Measurements from ENCODE around the gene TINCR.

The TINCR gene

DNA sequence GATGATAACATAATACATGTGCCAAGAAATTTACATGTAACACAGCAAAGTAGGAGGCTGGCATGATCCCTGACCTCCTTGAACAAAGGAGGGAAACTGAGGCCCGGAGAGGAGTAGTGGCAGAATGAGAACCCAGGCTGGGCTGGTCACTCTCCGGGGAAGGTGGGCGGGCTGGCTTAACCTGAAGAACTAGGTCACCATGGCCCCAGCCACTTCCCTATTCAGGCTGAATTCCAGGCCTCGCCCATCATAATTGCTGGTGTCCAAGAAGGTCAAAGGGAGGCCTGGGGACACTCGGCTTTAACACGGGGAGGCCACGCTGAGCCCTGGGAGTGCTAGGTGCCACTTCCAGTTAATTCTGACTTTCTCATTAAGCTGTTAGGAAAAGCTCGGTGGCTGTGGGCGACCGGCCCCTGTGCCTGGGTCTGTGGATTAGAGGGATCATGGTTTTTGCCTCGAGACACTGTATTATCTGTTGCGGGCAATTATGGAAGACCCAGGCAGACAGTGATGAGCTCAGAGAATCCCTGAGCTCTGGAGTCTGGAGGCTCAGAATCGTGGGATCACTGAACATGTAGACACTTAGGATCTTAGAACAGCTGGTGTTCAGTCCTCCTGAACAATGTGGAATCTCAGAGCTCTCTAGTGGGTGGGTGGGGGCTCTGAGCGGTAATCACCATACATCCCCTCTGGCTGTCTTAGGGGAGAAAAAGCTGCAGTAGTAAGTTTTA, 5.0 kb upstream of the TINCR start:
- TF ChIP-seq, protein P1, sequence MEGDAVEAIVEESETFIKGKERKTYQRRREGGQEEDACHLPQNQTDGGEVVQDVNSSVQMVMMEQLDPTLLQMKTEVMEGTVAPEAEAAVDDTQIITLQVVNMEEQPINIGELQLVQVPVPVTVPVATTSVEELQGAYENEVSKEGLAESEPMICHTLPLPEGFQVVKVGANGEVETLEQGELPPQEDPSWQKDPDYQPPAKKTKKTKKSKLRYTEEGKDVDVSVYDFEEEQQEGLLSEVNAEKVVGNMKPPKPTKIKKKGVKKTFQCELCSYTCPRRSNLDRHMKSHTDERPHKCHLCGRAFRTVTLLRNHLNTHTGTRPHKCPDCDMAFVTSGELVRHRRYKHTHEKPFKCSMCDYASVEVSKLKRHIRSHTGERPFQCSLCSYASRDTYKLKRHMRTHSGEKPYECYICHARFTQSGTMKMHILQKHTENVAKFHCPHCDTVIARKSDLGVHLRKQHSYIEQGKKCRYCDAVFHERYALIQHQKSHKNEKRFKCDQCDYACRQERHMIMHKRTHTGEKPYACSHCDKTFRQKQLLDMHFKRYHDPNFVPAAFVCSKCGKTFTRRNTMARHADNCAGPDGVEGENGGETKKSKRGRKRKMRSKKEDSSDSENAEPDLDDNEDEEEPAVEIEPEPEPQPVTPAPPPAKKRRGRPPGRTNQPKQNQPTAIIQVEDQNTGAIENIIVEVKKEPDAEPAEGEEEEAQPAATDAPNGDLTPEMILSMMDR (IDR thresholded peaks at IDR 0.05; ENCODE audit: control extremely low read depth, extremely low read depth, low read depth, missing control alignments), result no peak
- CTCF ChIA-PET, result interaction anchor here (0.8 to 1.0 kb wide), 2 partner anchors 11 to 216 kb away, joined by 3 read pairs; no protein-coding TSS in a partner anchor
- DNase-seq (ENCODE audit: extremely low spot score), result no peak
- POLR2A ChIA-PET, result no interaction called here

DNA sequence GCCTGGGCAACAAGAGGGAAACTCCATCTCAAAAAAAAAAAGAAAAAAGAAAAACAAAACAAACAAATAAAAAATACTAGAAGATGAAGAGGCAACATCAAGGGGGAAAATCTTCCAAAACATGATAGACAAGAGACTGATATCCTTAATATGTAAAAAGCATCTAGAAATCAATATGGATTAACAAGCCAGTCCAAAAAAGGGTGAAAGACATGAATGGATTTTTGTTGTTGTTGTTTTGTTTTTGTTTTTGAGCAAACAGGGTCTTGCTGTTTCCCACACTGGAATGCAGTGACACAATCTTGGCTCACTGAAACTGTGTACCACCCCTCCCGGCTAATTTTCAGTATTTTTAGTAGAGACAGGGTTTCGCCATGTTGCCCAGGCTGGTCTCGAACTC, 4.0 kb upstream of the TINCR start:
- ChIA-PET POLR2A (no interaction called here), CTCF (no interaction called here)
- DNase-seq (ENCODE audit: extremely low spot score), result no peak
- TF ChIP-seq, protein P1 (IDR thresholded peaks at IDR 0.05; ENCODE audit: control extremely low read depth, extremely low read depth, low read depth, missing control alignments), result no peak

DNA sequence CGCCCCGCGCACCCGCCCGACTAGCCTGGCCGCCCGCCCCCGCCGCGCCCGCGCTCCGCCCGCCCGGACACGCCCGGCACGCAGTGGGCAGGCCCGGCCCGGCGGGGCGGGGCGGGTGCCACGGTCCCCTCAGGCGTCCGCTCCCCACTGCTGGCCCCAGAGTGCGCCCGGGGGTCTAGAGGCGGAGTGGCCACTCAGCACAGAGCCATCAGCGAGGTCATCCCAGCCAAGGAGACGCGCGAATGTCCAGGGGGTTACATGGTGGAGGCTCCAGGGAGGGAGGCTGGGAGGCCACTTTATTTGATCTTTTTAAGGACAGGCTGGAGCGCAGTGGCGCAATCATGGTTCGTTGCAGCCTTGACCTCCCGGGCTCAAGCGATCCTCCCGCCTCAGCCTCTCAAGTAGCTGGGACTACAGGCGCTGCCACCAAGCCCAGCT, 236 bp upstream of the TINCR start:
- CTCF ChIA-PET, result no interaction called here
- no peak for DNase-seq (ENCODE audit: extremely low spot score)
- POLR2A ChIA-PET, result no interaction called here
- TF ChIP-seq, protein P1 (IDR thresholded peaks at IDR 0.05; ENCODE audit: control extremely low read depth, extremely low read depth, low read depth, missing control alignments), result no peak

DNA sequence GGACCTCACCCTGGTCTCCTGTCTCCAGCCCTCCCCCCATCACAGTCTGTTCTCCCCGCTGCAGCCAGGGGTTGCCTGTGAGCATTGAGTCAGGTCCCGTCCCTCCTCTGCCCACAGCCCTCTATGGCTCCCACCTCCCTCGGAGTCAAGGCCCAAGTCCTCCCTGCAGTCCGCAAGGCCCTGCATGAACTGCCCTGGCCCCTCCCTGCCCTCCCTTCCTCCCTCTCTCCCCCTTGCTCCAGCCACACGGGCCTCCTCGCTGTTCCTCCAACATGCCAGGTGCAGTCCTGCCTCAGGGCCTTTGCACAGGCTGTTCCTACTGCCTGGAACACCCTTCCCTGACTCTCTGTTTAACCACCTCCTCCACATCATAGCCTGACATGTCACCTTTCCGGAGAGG, 2.8 kb downstream of the TINCR start:
- TF ChIP-seq, protein P1 (IDR thresholded peaks at IDR 0.05; ENCODE audit: control extremely low read depth, extremely low read depth, low read depth, missing control alignments), result no peak
- POLR2A ChIA-PET, result no interaction called here
- CTCF ChIA-PET, result no interaction called here
- DNase-seq (ENCODE audit: extremely low spot score), result no peak

DNA sequence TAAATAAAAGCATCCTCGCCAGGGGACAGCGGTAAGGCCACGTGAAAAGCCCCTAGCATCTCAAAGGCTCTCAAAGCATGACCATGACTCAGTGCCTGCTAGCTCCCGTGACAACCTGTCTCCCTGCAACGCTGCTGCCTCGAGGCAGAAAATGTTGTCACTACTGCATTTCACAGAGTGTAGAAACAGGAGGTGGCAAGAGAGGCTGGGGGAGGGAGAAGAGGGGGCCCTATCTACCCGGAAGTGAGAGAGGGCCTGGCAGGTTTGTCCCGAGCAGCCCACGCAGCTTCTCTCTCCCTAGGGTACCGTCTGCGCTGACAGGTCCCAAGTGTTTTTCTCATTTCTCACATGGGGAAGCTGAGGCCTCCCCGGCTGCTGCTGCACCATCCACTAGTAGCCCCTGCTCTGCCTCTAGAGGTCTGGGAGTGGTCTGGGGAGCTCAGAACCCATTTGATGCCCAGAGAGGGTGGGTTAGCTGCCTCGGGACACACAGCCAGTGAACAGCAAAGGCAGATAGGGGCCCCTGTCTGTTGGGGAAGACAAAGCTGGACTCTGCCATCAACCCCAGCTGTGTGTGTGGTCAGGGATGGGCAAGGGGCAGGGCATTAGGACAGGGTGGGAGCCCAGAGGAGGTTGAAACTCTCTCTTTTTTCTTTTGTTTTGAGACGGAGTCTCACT, 3.7 kb downstream of the TINCR start:
- POLR2A ChIA-PET, result interaction anchor here (0.6 kb wide), 1 partner anchor 45 kb away, joined by 4 read pairs; no protein-coding TSS in a partner anchor
- CTCF ChIA-PET, result interaction anchor here (1.8 kb wide), 1 partner anchor 24 kb away, joined by 3 read pairs; no protein-coding TSS in a partner anchor
- no peak for DNase-seq (ENCODE audit: extremely low spot score)

DNA sequence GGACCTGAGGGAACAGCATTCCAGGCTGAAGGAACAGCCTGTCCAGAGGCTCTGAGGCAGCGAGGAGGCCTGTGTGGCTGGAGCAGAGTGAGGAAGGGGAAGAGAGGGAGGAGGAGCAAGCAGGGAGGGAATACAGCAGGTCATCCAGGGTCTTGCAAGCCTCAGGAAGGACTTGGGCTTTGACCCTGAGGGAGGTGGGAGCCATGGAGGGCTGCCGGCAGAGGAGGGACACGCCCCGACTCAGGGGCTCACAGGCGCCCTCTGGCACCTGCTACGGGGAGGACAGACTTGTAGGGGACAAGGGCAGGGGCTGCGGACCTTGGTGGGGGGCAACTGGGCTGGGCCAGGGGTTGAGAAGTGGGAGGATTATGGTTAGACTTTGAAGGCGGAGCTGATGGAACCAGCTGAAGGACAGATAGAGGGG, 4.7 kb downstream of the TINCR start:
- CTCF ChIA-PET, result interaction anchor here (1.8 kb wide), 1 partner anchor 23 kb away, joined by 3 read pairs; no protein-coding TSS in a partner anchor
- TF ChIP-seq, protein P1 (IDR thresholded peaks at IDR 0.05; ENCODE audit: control extremely low read depth, extremely low read depth, low read depth, missing control alignments), result no peak
- POLR2A ChIA-PET, result no interaction called here
- DNase-seq (ENCODE audit: extremely low spot score), result no peak

More for the DNA sequence above, 3.7 kb downstream of the TINCR start:
- TF ChIP-seq, protein P1 (IDR thresholded peaks at IDR 0.05; ENCODE audit: control extremely low read depth, extremely low read depth, low read depth, missing control alignments), result no peak
